H1 (cell line): ENCODE results near the gene KCNJ5.

Experiments
- BRCA1 ChIP-seq: IDR thresholded peaks from 2 replicates; pipeline ENCODE4 v1.6.1; 2012; ENCODE audit warnings: low read depth, low read length, improper control_type of control experiment
- CTCF ChIP-seq, 3 experiments: IDR thresholded peaks; 1 replicate in 2 of 3; 2 replicates in 1 of 3; pipeline versions ENCODE4 v1.5.1 to v1.6.1; 2011; ENCODE audit warnings: low read length in 3 of 3, mild to moderate bottlenecking in 3 of 3, inconsistent platforms in 2 of 3, low read depth in 1 of 3, moderate library complexity in 1 of 3; ENCODE audit not compliant: insufficient read depth in 1 of 3; ENCODE audit errors: control extremely low read depth in 1 of 3
- EP300 ChIP-seq, 2 experiments: IDR thresholded peaks; 1 replicate in 1 of 2; 2 replicates in 1 of 2; pipeline ENCODE4 v1.6.1; 2011 to 2012; ENCODE audit warnings: low read depth in 2 of 2, low read length in 2 of 2, mild to moderate bottlenecking in 2 of 2, borderline replicate concordance in 1 of 2, inconsistent platforms in 1 of 2, moderate library complexity in 1 of 2
- EZH2 ChIP-seq: fragments of 200-600 bp; sonication (generic); IDR thresholded peaks from 2 replicates; pipeline ENCODE4 v1.7.1; 2012; ENCODE audit warnings: low read depth, mild to moderate bottlenecking, moderate library complexity, low read length, inconsistent platforms; ENCODE audit not compliant: severe bottlenecking
- HDAC2 ChIP-seq, 2 experiments: fragments of 300-600 bp in 1 of 2; sonication (generic) in 1 of 2; IDR thresholded peaks; 2 replicates each; pipeline ENCODE4 v1.6.1; 2011 to 2012; ENCODE audit warnings: low read depth in 2 of 2, low read length in 2 of 2, mild to moderate bottlenecking in 2 of 2, moderate library complexity in 2 of 2, borderline replicate concordance in 1 of 2, inconsistent platforms in 1 of 2
- PHF8 ChIP-seq: fragments of 200-600 bp; sonication (generic); conservative IDR thresholded peaks from 2 replicates; pipeline ENCODE4 v1.7.1; 2012; ENCODE audit warnings: low read depth, mild to moderate bottlenecking, inconsistent platforms, low read length, moderate library complexity
- POLR2A ChIP-seq, 2 experiments: IDR thresholded peaks; 1 replicate in 1 of 2; 2 replicates in 1 of 2; pipeline ENCODE4 v1.6.1; 2011; ENCODE audit warnings: low read depth in 2 of 2, low read length in 2 of 2, mild to moderate bottlenecking in 2 of 2; ENCODE audit errors: control extremely low read depth in 1 of 2
- POLR2AphosphoS5 ChIP-seq: IDR thresholded peaks from 2 replicates; pipeline ENCODE4 v1.6.1; 2011; ENCODE audit warnings: low read depth, low read length
- RAD21 ChIP-seq, 2 experiments: IDR thresholded peaks in 1 of 2; conservative IDR thresholded peaks in 1 of 2; 2 replicates each; pipeline ENCODE4 v1.6.1; 2011; ENCODE audit warnings: low read depth in 2 of 2, low read length in 2 of 2, improper control_type of control experiment in 1 of 2, inconsistent platforms in 1 of 2, mild to moderate bottlenecking in 1 of 2, moderate library complexity in 1 of 2
- SAP30 ChIP-seq: fragments of 300-600 bp; sonication (generic); IDR thresholded peaks from 2 replicates; pipeline ENCODE4 v1.7.1; 2012; ENCODE audit warnings: low read length, moderate library complexity, mild to moderate bottlenecking, inconsistent platforms; ENCODE audit not compliant: insufficient read depth, insufficient replicate concordance
- SIRT6 ChIP-seq: IDR thresholded peaks from one replicate; pipeline ENCODE4 v1.7.1; 2012; ENCODE audit warnings: low read length, inconsistent platforms
- SIX5 ChIP-seq: IDR thresholded peaks from 2 replicates; pipeline ENCODE4 v1.6.1; 2011; ENCODE audit warnings: mild to moderate bottlenecking, low read depth, low read length
- TF ChIP-seq, protein P1 (sequence below): IDR thresholded peaks from 2 replicates; pipeline ENCODE4 v1.6.1; 2012; ENCODE audit warnings: inconsistent platforms

- no peak for TF ChIP-seq SIRT6
- TF ChIP-seq SAP30 = no peak
- no peak for TF ChIP-seq CTCF (IDR thresholded peaks at IDR 0.05; ENCODE audit: control extremely low read depth in 1 of 3, insufficient read depth in 1 of 3, low read depth in 1 of 3, low read length in 3 of 3)
- no peak for TF ChIP-seq PHF8
- TF ChIP-seq EZH2 = no peak
- no peak for TF ChIP-seq SIX5
- TF ChIP-seq, protein P1, sequence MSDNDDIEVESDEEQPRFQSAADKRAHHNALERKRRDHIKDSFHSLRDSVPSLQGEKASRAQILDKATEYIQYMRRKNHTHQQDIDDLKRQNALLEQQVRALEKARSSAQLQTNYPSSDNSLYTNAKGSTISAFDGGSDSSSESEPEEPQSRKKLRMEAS = no peak
- TF ChIP-seq POLR2AphosphoS5 = no peak
- no peak for TF ChIP-seq EP300 (IDR thresholded peaks at IDR 0.05; ENCODE audit: borderline replicate concordance in 1 of 2, low read depth in 2 of 2, low read length in 2 of 2)
- TF ChIP-seq RAD21 (IDR thresholded peaks at IDR 0.05 in 1 of 2, conservative IDR thresholded peaks at IDR 0.05 in 1 of 2; ENCODE audit: low read depth in 2 of 2, low read length in 2 of 2) = no peak
- no peak for TF ChIP-seq POLR2A (IDR thresholded peaks at IDR 0.05; ENCODE audit: control extremely low read depth in 1 of 2, low read depth in 2 of 2, low read length in 2 of 2)
- no peak for TF ChIP-seq BRCA1
- TF ChIP-seq HDAC2 (IDR thresholded peaks at IDR 0.05; ENCODE audit: borderline replicate concordance in 1 of 2, low read depth in 2 of 2, low read length in 2 of 2) = no peak
Measured at GRCh38 chr11:128962896-128963295, 71.7 kb downstream of the KCNJ5 start.
